Non-pigmented ciliary epithelial cell (primary cell): ENCODE measurements around the gene USF3.

ENCODE experiments used
- DNase-seq: peaks from one replicate; pipeline ENCODE4 v3.0.0-alpha.2; 2010; ENCODE audit warnings: low read depth

Gene USF3

DNA sequence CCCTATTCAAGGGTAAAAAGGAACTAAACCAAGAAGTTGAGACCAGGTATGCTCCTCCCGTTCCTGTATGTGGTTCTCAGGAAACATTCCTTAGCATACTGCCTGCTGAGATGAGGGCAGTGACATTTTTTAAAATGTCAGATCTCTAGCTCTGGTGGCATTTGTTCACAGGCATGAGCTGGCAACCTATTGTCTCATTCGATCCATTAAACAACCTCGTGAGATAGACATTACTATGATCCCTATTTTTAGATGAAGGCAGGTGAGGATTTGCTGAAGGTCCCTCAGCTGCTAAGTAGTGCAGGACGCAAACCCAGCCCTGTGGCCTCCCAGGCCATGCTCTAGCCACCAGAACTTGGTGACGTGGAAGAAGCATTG, 89.2 kb downstream of the USF3 start:
- no peak for DNase-seq

DNA sequence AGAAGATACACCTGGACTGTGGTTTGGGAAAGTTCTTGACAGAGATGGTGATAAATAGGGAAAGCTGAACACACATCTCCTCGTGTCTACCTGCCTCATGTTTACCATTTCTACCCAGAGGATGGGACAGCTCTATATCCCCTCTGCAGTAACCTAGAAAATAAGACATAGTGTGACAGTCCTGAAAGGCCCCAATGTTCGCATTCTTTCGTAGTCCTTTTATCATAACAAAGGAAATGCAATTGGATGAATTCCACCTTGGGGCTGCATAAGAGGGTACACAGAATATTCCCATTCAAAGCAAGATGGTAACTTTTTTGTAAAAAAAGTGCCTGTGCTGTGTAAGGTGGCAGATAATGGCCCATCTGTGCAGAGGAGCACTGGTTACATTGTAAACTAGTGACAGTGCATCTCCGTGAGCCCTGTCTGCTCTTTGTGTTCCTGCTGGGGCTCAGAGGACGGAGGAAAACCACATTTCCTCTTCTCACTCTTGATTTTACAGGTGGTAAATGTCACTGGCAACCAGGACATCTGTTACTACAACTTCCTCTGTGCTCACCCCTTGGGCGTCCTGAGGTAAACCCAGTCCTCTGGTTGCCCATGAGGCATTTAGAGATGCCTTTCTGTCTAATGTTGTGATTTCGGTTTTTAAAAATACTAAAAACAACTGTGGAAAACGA, 89.8 kb downstream of the USF3 start:
- no peak for DNase-seq

DNA sequence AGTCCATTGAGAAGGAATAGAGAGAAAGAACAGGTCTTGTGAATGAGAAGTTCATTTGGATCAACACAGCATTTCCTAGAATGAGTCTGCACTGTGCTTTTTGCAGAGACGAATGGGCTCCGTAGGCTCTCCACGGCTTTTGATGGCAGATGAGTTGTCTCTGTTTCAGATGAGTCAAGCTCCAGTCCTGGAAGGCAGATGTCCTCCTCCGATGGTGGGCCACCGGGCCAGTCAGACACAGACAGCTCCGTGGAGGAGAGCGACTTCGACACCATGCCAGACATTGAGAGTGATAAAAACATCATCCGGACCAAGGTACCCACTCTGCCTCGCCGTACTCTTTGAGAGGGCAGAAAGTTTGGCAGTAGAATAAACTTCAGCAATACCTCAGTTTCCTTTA, 93.6 kb downstream of the USF3 start:
- no peak for DNase-seq

DNA sequence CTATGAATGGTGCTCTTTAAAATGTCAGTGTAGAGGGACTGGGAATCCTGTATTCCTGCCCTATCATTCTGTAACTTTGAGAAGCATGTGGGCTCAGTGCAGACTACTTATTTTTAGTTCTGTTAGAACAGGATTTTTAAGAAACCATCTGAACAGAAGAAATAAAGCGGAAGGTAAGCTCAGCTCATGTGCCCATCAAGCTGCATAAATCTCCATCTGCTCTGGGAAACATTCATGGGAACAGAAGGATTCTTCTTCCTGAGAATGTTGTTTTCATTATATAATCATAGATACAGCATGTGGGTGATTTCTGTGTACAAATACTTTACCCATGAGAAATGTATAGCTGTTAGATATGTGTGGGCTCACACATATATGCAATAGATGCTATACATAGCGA, 94.2 kb downstream of the USF3 start:
- no peak for DNase-seq

DNA sequence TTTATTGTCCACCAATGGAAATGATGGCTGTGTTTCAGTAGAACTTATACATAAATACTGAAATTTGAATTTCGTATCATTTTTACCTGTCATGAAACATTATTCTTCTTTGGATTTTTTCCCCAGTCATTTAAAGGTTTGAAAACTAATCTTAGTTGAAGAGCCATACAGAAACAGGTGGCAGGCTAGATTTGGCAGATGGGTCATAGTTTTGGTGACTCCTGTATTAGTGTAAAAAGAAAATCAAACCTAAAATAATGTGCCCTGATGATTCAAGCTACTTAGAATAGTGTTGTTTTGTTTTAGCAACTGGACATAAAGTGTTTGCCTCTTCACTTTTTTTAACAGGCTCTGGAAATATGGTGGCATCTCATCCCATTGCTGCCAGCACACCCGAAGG, 95.2 kb downstream of the USF3 start:
- DNase-seq, result no peak

DNA sequence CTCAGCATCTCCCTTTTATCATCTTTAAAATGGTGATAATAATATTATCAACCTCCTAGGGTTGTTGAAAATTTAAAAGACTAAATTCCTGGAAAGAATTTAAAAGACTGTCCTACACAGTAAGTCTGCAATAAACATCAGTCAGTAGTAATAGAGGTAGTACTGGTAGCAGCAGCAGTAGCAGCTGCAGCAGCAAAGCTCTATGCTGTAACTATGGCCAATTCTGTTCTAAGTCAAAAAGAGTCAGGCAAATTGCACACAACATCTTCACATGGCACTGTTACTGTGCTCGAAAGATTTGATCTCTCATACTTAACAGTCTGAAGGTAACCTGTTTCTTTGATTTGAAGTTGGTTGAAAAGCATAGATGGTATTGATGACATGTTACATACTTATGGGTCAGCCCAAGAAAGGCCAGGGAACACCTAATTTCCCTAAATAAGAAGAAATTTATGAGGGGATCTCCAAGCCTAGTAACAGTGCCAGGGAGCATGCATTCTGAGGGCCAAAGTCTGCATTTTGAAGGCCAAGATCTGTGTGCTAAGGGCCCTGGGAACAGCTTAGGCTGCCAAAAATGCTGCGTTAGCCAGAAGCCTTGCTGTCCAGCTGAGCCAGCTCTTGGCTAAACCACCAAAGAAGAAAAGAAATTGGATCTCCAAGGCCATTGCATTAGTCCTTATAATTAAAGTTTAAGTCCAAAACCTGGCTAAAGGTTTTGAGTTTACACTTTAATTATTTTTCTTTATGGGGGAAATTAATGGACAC, 95.8 kb downstream of the USF3 start:
- DNase-seq, result no peak
